Amniotic epithelial cell (primary cell): Measurements from ENCODE around the gene LTBP1.
A peak's percentile ranks its signal among the peaks of the same experiment; 100 is the strongest.

Source experiments
- DNase-seq: peaks from one replicate; pipeline ENCODE4 v3.0.0-alpha.2; 2010; ENCODE audit warnings: low read depth

The LTBP1 gene

GRCh38 chr2:33202641-33203522, 256.1 kb downstream of the LTBP1 start:
- no peak for DNase-seq

GRCh38 chr2:33204945-33205344, 258.2 kb downstream of the LTBP1 start:
- DNase-seq = no peak

- DNase-seq = no peak
These were observed 259.1 kb downstream of the LTBP1 start for GRCh38 chr2:33205693-33206434.

GRCh38 chr2:33207151-33207740, 260.5 kb downstream of the LTBP1 start:
- no peak for DNase-seq

- DNase-seq = no peak
These were observed 261.6 kb downstream of the LTBP1 start for GRCh38 chr2:33208400-33208799.

GRCh38 chr2:33209976-33210375, 263.2 kb downstream of the LTBP1 start:
- peak; percentile 83 for DNase-seq

- DNase-seq = peak; percentile 99
These were observed 263.9 kb downstream of the LTBP1 start for GRCh38 chr2:33210626-33211025.

- DNase-seq = peak; percentile 99
These were observed 265.4 kb downstream of the LTBP1 start for GRCh38 chr2:33212151-33212550.

GRCh38 chr2:33213244-33213643, 266.5 kb downstream of the LTBP1 start:
- peak; percentile 42 for DNase-seq

GRCh38 chr2:33213648-33214047, 266.9 kb downstream of the LTBP1 start:
- no peak for DNase-seq

GRCh38 chr2:33214436-33214835, 267.7 kb downstream of the LTBP1 start:
- DNase-seq = peak; percentile 93

- no peak for DNase-seq
These were observed 268.1 kb downstream of the LTBP1 start for GRCh38 chr2:33214857-33215256.

GRCh38 chr2:33215299-33215698, 268.5 kb downstream of the LTBP1 start:
- DNase-seq = peak; percentile 94

- peak; percentile 53 for DNase-seq
These were observed 269.2 kb downstream of the LTBP1 start for GRCh38 chr2:33215983-33216382.

- no peak for DNase-seq
These were observed 269.9 kb downstream of the LTBP1 start for GRCh38 chr2:33216508-33217182.

GRCh38 chr2:33217406-33217805, 270.7 kb downstream of the LTBP1 start:
- DNase-seq = no peak

GRCh38 chr2:33219114-33219513, 272.4 kb downstream of the LTBP1 start:
- DNase-seq = no peak

- DNase-seq = peak; percentile 82
These were observed 273.1 kb downstream of the LTBP1 start for GRCh38 chr2:33219850-33220275.

GRCh38 chr2:33220533-33220932, 273.8 kb downstream of the LTBP1 start:
- peak; percentile 67 for DNase-seq

- DNase-seq = no peak
These were observed 274.5 kb downstream of the LTBP1 start for GRCh38 chr2:33221046-33221784.

- DNase-seq = no peak
These were observed 275.6 kb downstream of the LTBP1 start for GRCh38 chr2:33222309-33222708.
